GM15510 (cell line): ENCODE measurements around the gene UBR4.

Experiments
- POLR2A ChIP-seq: IDR thresholded peaks from 3 replicates; pipeline ENCODE4 v1.6.1; 2011; ENCODE audit warnings: borderline replicate concordance; ENCODE audit not compliant: insufficient read length; ENCODE audit errors: extremely low read depth

Gene UBR4

DNA sequence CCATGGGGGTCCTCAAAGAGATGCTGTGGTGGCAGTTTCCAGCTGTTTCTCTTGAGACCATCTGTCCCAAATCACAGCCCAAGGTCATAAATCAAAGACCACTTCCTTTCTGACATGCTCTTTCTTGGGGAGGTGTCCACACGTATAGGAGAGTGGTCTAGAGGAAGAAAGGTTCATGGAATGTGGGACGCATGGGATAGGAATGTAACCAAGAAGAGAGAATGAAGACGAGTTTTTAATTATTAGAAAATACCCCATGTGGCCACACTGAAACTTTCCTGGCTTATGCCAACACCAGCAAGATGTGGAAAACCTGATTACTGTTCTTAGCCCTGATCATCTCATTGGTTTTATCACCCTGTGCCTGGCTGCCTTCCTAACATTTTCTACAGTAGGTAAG is 129.3 kb downstream of the UBR4 start:
- TF ChIP-seq POLR2A, result no peak

GRCh38 chr1:19079541-19080472 is 130.3 kb downstream of the UBR4 start:
- TF ChIP-seq POLR2A, result no peak

DNA sequence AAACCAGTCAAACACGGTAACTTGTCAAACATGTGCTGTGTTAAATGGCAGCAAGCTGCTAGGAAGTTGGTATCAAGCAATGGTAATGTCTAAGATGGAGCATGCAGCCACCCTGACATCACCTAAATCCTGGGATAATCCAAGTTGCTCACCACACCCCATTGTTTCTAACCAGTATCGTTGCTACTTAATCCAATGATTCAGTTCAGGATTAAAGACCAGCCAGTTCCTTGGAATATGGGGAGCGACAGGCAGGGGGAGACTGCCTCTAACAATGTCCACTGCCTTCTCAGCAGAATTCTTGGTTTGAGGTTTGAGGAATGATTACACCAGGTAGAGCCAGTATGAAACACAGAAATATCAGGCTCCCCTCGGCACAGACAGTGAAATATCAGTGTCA is 131.5 kb downstream of the UBR4 start:
- TF ChIP-seq POLR2A, result no peak

GRCh38 chr1:19076841-19077616 is 133.0 kb downstream of the UBR4 start:
- TF ChIP-seq POLR2A, result no peak

- TF ChIP-seq POLR2A, result no peak
Measured at GRCh38 chr1:19074902-19075721, 135.0 kb downstream of the UBR4 start.

GRCh38 chr1:19074361-19074901 is 135.6 kb downstream of the UBR4 start:
- TF ChIP-seq POLR2A, result no peak

GRCh38 chr1:19073311-19074186 is 136.5 kb downstream of the UBR4 start:
- no peak for TF ChIP-seq POLR2A

GRCh38 chr1:19072285-19072981 is 137.6 kb downstream of the UBR4 start:
- TF ChIP-seq POLR2A, result no peak

DNA sequence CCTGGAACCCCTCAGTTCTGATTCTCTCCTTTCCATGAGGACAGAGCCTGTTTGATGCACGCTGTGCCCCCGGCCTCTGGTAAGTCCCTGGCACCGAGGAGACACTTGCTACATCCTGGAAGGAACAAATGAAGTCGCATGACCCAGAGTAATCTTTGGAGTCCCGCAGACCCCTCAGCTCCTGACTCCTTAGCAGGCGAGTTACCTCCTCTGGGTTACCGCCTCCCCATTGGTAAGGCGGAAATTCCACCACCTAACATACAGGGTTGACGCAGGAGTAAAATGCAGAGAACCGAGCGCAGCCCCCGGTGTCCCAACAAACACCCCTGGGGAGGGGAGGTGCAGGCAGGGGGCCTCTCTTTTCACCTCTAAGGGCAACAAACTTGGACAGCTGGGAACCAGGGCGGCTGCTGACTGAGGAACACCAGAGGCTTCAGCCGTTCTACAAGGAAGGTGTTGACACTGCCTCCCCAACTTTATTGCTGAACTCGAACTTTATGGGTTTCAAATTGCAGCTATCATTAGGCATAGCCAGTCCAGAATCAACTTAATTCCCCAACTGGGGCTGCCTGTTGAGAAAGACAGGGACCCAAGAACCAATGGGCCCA is 138.3 kb downstream of the UBR4 start:
- TF ChIP-seq POLR2A, result no peak

GRCh38 chr1:19070891-19071621 is 139.0 kb downstream of the UBR4 start:
- TF ChIP-seq POLR2A, result no peak

GRCh38 chr1:19070197-19070651 is 139.8 kb downstream of the UBR4 start:
- TF ChIP-seq POLR2A, result no peak
